HEK293 (cell line): ENCODE measurements around the gene EXOC3L2.

Experiments
- CTCF ChIP-seq: fragments of 450-650 bp; formaldehyde crosslinking; IDR thresholded peaks from 2 replicates; pipeline ENCODE4 v1.5.1; 2016; ENCODE audit warnings: missing biosample characterization, missing genetic modification characterization
- MZF1 ChIP-seq: fragments of 450-650 bp; formaldehyde crosslinking; IDR thresholded peaks from 2 replicates; pipeline ENCODE4 v1.5.1; 2017; ENCODE audit warnings: missing biosample characterization, missing genetic modification characterization, borderline replicate concordance

GRCh38 chr19:45245826-45246225 lies 619 bp upstream of the EXOC3L2 start:
- no peak for TF ChIP-seq CTCF (tag by site-specific recombination)
- no peak for TF ChIP-seq MZF1 (tag by site-specific recombination)
